ENCODE measurements around the gene ACSM2A. TPM values are rescaled to one million over a fixed set of nuclear protein-coding genes. Genes with fewer than 3 reads are reported as not detected.
"Not testable (repeated sequence)": the region's sequence is repeated elsewhere in the genome, so short reads cannot be mapped to it uniquely, and the experiment has no call there.

The ACSM2A gene
- total and polyA plus RNA-seq, 9 of the 15 experiments (the other 6 are each of a cell fraction or from before 2014, with no cell fraction given), result 0.09 TPM; not detected in 8

DNA sequence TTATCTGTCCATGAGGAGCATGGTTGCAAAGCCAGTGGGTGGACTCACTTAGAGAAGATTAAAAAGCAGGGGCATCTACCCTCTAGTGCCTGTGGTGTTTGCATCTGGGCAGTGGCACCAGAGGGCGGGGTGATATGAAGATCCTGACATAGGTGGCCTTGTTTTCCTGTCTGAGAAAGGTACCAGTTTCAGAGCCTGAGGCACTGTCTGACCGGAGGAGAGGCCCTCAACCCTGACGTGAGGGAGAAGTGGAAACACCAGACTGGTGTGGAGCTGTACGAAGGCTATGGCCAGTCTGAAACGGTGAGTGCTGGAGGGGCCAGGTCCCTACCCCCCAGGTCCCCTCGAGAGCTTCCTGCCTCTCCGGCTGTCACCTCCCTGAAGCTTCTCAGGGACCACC is 21.8 kb upstream of the ACSM2A start:
- FAIRE-seq; H2AFZ ChIP-seq (ENCODE audit: low read depth, low read length); H3K4me2 ChIP-seq (ENCODE audit: insufficient read depth, low read length); intact Hi-C loops (cut with micrococcal nuclease); H3K27me3 ChIP-seq (ENCODE audit: control insufficient read depth in 2 of 2, insufficient read depth in 2 of 2, low read length in 2 of 2); DNase-seq (ENCODE audit: extremely low read depth in 1 of 4, low spot score in 3 of 4); H3K27ac ChIP-seq (ENCODE audit: extremely low read depth, low read depth, low read length); H4K20me1 ChIP-seq (replicated peaks; ENCODE audit: control insufficient read depth, insufficient read depth, low read length); in situ Hi-C loops (cut with MboI); H3K4me1 ChIP-seq (replicated peaks in 1 of 2; ENCODE audit: control insufficient read depth in 2 of 2, insufficient read depth in 2 of 2, low read length in 2 of 2); H3K36me3 ChIP-seq (ENCODE audit: control insufficient read depth, insufficient read depth, low read length); CTCF ChIA-PET (ENCODE audit: low intra/inter-chr PET ratio); H3K9me3 ChIP-seq (replicated peaks; ENCODE audit: control insufficient read depth, insufficient read depth, low read depth, low read length); BruUV-seq (replicated peaks); H3K9me1 ChIP-seq (ENCODE audit: control insufficient read depth, insufficient read depth, low read length); H3K79me2 ChIP-seq (ENCODE audit: control insufficient read depth, insufficient read depth, low read length); ATAC-seq; H3K9ac ChIP-seq (ENCODE audit: insufficient read depth in 1 of 2, low read depth in 2 of 2, low read length in 2 of 2); H3K4me3 ChIP-seq; POLR2A ChIA-PET: not testable (repeated sequence)
- WGBS (ENCODE audit: insufficient coverage, low coverage, missing lambda C conversion rate), result 0% methylated on average over 4 of the region's 7 CpGs

DNA sequence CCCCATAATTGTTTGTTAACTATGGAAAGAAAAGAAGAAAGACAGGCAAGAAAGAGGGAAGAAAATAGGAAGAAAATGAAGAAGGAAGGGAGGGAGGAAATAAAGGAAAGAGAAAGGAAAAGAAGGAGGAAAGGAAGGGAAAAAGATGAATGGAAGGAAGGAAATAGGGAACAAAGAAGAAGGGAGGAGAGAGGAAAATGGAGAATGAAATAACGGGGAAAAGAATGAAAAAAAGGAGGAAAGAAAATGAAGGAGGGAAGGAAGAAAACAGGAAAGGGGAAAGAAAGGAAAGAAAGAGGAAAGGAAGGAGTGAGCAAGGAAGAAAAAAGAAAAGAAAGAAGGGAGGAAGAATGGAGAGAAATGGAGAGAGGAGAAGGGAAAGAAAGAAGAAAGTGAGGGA is 20.8 kb upstream of the ACSM2A start:
- H2AFZ ChIP-seq (ENCODE audit: low read depth, low read length); in situ Hi-C loops (cut with MboI); intact Hi-C loops (cut with micrococcal nuclease); H3K9me3 ChIP-seq (replicated peaks; ENCODE audit: control insufficient read depth, insufficient read depth, low read depth, low read length); H3K4me1 ChIP-seq (replicated peaks in 1 of 2; ENCODE audit: control insufficient read depth in 2 of 2, insufficient read depth in 2 of 2, low read length in 2 of 2); DNase-seq (ENCODE audit: extremely low read depth in 1 of 4, low spot score in 3 of 4); FAIRE-seq; H3K79me2 ChIP-seq (ENCODE audit: control insufficient read depth, insufficient read depth, low read length); H3K27me3 ChIP-seq (ENCODE audit: control insufficient read depth in 2 of 2, insufficient read depth in 2 of 2, low read length in 2 of 2); H3K4me2 ChIP-seq (ENCODE audit: insufficient read depth, low read length); POLR2A ChIA-PET; H3K4me3 ChIP-seq; H3K27ac ChIP-seq (ENCODE audit: extremely low read depth, low read depth, low read length); H4K20me1 ChIP-seq (replicated peaks; ENCODE audit: control insufficient read depth, insufficient read depth, low read length); H3K9ac ChIP-seq (ENCODE audit: insufficient read depth in 1 of 2, low read depth in 2 of 2, low read length in 2 of 2); ATAC-seq; CTCF ChIA-PET (ENCODE audit: low intra/inter-chr PET ratio); BruUV-seq (replicated peaks); H3K36me3 ChIP-seq (ENCODE audit: control insufficient read depth, insufficient read depth, low read length); H3K9me1 ChIP-seq (ENCODE audit: control insufficient read depth, insufficient read depth, low read length): not testable (repeated sequence)
- TF ChIP-seq, protein P1, sequence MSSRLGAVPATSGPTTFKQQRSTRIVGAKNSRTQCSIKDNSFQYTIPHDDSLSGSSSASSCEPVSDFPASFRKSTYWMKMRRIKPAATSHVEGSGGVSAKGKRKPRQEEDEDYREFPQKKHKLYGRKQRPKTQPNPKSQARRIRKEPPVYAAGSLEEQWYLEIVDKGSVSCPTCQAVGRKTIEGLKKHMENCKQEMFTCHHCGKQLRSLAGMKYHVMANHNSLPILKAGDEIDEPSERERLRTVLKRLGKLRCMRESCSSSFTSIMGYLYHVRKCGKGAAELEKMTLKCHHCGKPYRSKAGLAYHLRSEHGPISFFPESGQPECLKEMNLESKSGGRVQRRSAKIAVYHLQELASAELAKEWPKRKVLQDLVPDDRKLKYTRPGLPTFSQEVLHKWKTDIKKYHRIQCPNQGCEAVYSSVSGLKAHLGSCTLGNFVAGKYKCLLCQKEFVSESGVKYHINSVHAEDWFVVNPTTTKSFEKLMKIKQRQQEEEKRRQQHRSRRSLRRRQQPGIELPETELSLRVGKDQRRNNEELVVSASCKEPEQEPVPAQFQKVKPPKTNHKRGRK (tag; IDR thresholded peaks at IDR 0.05), result peak; percentile 62
- WGBS (ENCODE audit: insufficient coverage, low coverage, missing lambda C conversion rate), result 0% methylated on average over 1 of the region's 1 CpG

Data from K562 (cell line).